ENCODE results near the gene MTMR11.
"Not testable (repeated sequence)": the region's sequence is repeated elsewhere in the genome, so short reads cannot be mapped to it uniquely, and the experiment has no call there.

The MTMR11 gene

GRCh38 chr1:149888999-149889289 lies 47.7 kb downstream of the MTMR11 start:
- peak overlapping the region; percentile 100 for H3K27ac ChIP-seq (ENCODE audit: low read length)
- no peaks in the 10 kb centered on the region for H3K36me3 ChIP-seq (ENCODE audit: control insufficient read depth in 1 of 2, insufficient read depth in 2 of 2, low read length in 2 of 2)
- peak overlapping the region; percentile 81 to 89 for H3K4me3 ChIP-seq (ENCODE audit: low read depth in 1 of 2, low read length in 2 of 2)
- H3K27me3 ChIP-seq (ENCODE audit: low read depth, low read length) = no peaks in the 10 kb centered on the region
- no peaks in the 10 kb centered on the region for H3K9me3 ChIP-seq (ENCODE audit: control insufficient read depth in 1 of 2, low read length in 2 of 2)
- peaks cover 7 to 11% of the 10 kb centered on the region in 2 donors for H3K4me1 ChIP-seq (ENCODE audit: control insufficient read depth in 1 of 2, insufficient read depth in 2 of 2, low read length in 2 of 2)

GRCh38 chr1:149888247-149888998 lies 48.3 kb downstream of the MTMR11 start:
- no peaks in the 10 kb centered on the region for H3K9me3 ChIP-seq (ENCODE audit: control insufficient read depth in 1 of 2, low read length in 2 of 2)
- H3K27ac ChIP-seq (ENCODE audit: low read length) = peak overlapping the region; percentile 100
- H3K4me1 ChIP-seq (ENCODE audit: control insufficient read depth in 1 of 2, insufficient read depth in 2 of 2, low read length in 2 of 2) = peaks cover 7 to 16% of the 10 kb centered on the region in 2 donors
- H3K27me3 ChIP-seq (ENCODE audit: low read depth, low read length) = no peaks in the 10 kb centered on the region
- H3K36me3 ChIP-seq (ENCODE audit: control insufficient read depth in 1 of 2, insufficient read depth in 2 of 2, low read length in 2 of 2) = no peaks in the 10 kb centered on the region
- peak overlapping the region; percentile 81 to 89 for H3K4me3 ChIP-seq (ENCODE audit: low read depth in 1 of 2, low read length in 2 of 2)

- no peaks in the 10 kb centered on the region for H3K27me3 ChIP-seq (ENCODE audit: low read depth, low read length)
- H3K4me1 ChIP-seq (ENCODE audit: control insufficient read depth in 1 of 2, insufficient read depth in 2 of 2, low read length in 2 of 2) = peaks cover 7 to 18% of the 10 kb centered on the region in 2 donors
- H3K36me3 ChIP-seq (ENCODE audit: control insufficient read depth in 1 of 2, insufficient read depth in 2 of 2, low read length in 2 of 2) = no peaks in the 10 kb centered on the region
- H3K27ac ChIP-seq (ENCODE audit: low read length) = peak overlapping the region; percentile 100
- peak overlapping the region; percentile 81 to 89 for H3K4me3 ChIP-seq (ENCODE audit: low read depth in 1 of 2, low read length in 2 of 2)
- no peaks in the 10 kb centered on the region for H3K9me3 ChIP-seq (ENCODE audit: control insufficient read depth in 1 of 2, low read length in 2 of 2)
These were observed 49.0 kb downstream of the MTMR11 start for GRCh38 chr1:149887456-149888246.

- peak overlapping the region; percentile 100 for H3K27ac ChIP-seq (ENCODE audit: low read length)
- peaks cover 7 to 18% of the 10 kb centered on the region in 2 donors for H3K4me1 ChIP-seq (ENCODE audit: control insufficient read depth in 1 of 2, insufficient read depth in 2 of 2, low read length in 2 of 2)
- peak overlapping the region; percentile 81 to 89 for H3K4me3 ChIP-seq (ENCODE audit: low read depth in 1 of 2, low read length in 2 of 2)
- not testable (repeated sequence) for H3K27me3 ChIP-seq (ENCODE audit: low read depth, low read length); H3K9me3 ChIP-seq (ENCODE audit: control insufficient read depth in 1 of 2, low read length in 2 of 2); H3K36me3 ChIP-seq (ENCODE audit: control insufficient read depth in 1 of 2, insufficient read depth in 2 of 2, low read length in 2 of 2)
These were observed 49.6 kb downstream of the MTMR11 start for GRCh38 chr1:149887196-149887455.

GRCh38 chr1:149886396-149887195 lies 50.1 kb downstream of the MTMR11 start:
- no peaks in the 10 kb centered on the region for H3K36me3 ChIP-seq (ENCODE audit: control insufficient read depth in 1 of 2, insufficient read depth in 2 of 2, low read length in 2 of 2)
- peak overlapping the region; percentile 100 for H3K27ac ChIP-seq (ENCODE audit: low read length)
- no peaks in the 10 kb centered on the region for H3K27me3 ChIP-seq (ENCODE audit: low read depth, low read length)
- H3K4me3 ChIP-seq (ENCODE audit: low read depth in 1 of 2, low read length in 2 of 2) = peak overlapping the region; percentile 81 to 89
- peaks cover 7 to 18% of the 10 kb centered on the region in 2 donors for H3K4me1 ChIP-seq (ENCODE audit: control insufficient read depth in 1 of 2, insufficient read depth in 2 of 2, low read length in 2 of 2)
- no peaks in the 10 kb centered on the region for H3K9me3 ChIP-seq (ENCODE audit: control insufficient read depth in 1 of 2, low read length in 2 of 2)

GRCh38 chr1:149886121-149886395 lies 50.6 kb downstream of the MTMR11 start:
- Histone ChIP-seq H3K4me1 (ENCODE audit: control insufficient read depth in 1 of 2, insufficient read depth in 2 of 2, low read length in 2 of 2) (peaks cover 7 to 18% of the 10 kb centered on the region in 2 donors), H3K4me3 (ENCODE audit: low read depth in 1 of 2, low read length in 2 of 2) (peak overlapping the region; percentile 81 to 89), H3K27ac (ENCODE audit: low read length) (peak overlapping the region; percentile 100)
- H3K27me3 ChIP-seq (ENCODE audit: low read depth, low read length); H3K36me3 ChIP-seq (ENCODE audit: control insufficient read depth in 1 of 2, insufficient read depth in 2 of 2, low read length in 2 of 2); H3K9me3 ChIP-seq (ENCODE audit: control insufficient read depth in 1 of 2, low read length in 2 of 2): not testable (repeated sequence)

- H3K9me3 ChIP-seq (ENCODE audit: control insufficient read depth in 1 of 2, low read length in 2 of 2) = no peaks in the 10 kb centered on the region
- H3K27me3 ChIP-seq (ENCODE audit: low read depth, low read length) = no peaks in the 10 kb centered on the region
- H3K4me3 ChIP-seq (ENCODE audit: low read depth in 1 of 2, low read length in 2 of 2) = peak overlapping the region; percentile 81 to 89
- peaks cover 7 to 18% of the 10 kb centered on the region in 2 donors for H3K4me1 ChIP-seq (ENCODE audit: control insufficient read depth in 1 of 2, insufficient read depth in 2 of 2, low read length in 2 of 2)
- no peaks in the 10 kb centered on the region for H3K36me3 ChIP-seq (ENCODE audit: control insufficient read depth in 1 of 2, insufficient read depth in 2 of 2, low read length in 2 of 2)
- peak overlapping the region; percentile 100 for H3K27ac ChIP-seq (ENCODE audit: low read length)
These were observed 51.1 kb downstream of the MTMR11 start for GRCh38 chr1:149885339-149886120.

GRCh38 chr1:149884433-149885338 lies 52.0 kb downstream of the MTMR11 start:
- Histone ChIP-seq H3K27me3 (ENCODE audit: low read depth, low read length) (no peaks in the 10 kb centered on the region), H3K4me3 (ENCODE audit: low read depth in 1 of 2, low read length in 2 of 2) (peak overlapping the region; percentile 81 to 89)

GRCh38 chr1:149883598-149884247 lies 53.0 kb downstream of the MTMR11 start:
- no peaks in the 10 kb centered on the region for H3K36me3 ChIP-seq (ENCODE audit: control insufficient read depth in 1 of 2, insufficient read depth in 2 of 2, low read length in 2 of 2)
- no peak overlapping the region for H3K27ac ChIP-seq (ENCODE audit: low read length)
- H3K4me1 ChIP-seq (ENCODE audit: control insufficient read depth in 1 of 2, insufficient read depth in 2 of 2, low read length in 2 of 2) = peaks cover 7 to 18% of the 10 kb centered on the region in 2 donors
- no peaks in the 10 kb centered on the region for H3K9me3 ChIP-seq (ENCODE audit: control insufficient read depth in 1 of 2, low read length in 2 of 2)
- H3K4me3 ChIP-seq (ENCODE audit: low read depth in 1 of 2, low read length in 2 of 2) = peak overlapping the region in 1 of 2 donors; percentile 81
- no peaks in the 10 kb centered on the region for H3K27me3 ChIP-seq (ENCODE audit: low read depth, low read length)

More at GRCh38 chr1:149884433-149885338, 52.0 kb downstream of the MTMR11 start:
- Histone ChIP-seq H3K4me1 (ENCODE audit: control insufficient read depth in 1 of 2, insufficient read depth in 2 of 2, low read length in 2 of 2) (peaks cover 7 to 18% of the 10 kb centered on the region in 2 donors), H3K36me3 (ENCODE audit: control insufficient read depth in 1 of 2, insufficient read depth in 2 of 2, low read length in 2 of 2) (no peaks in the 10 kb centered on the region), H3K27ac (ENCODE audit: low read length) (peak overlapping the region; percentile 100), H3K9me3 (ENCODE audit: control insufficient read depth in 1 of 2, low read length in 2 of 2) (no peaks in the 10 kb centered on the region)

GRCh38 chr1:149881876-149882275 lies 54.8 kb downstream of the MTMR11 start:
- H3K27ac ChIP-seq (ENCODE audit: low read length) = no peak overlapping the region
- no peak overlapping the region for H3K4me3 ChIP-seq (ENCODE audit: low read depth in 1 of 2, low read length in 2 of 2)
- no peaks in the 10 kb centered on the region for H3K27me3 ChIP-seq (ENCODE audit: low read depth, low read length)
- H3K36me3 ChIP-seq (ENCODE audit: control insufficient read depth in 1 of 2, insufficient read depth in 2 of 2, low read length in 2 of 2) = no peaks in the 10 kb centered on the region
- H3K4me1 ChIP-seq (ENCODE audit: control insufficient read depth in 1 of 2, insufficient read depth in 2 of 2, low read length in 2 of 2) = peaks cover 7 to 18% of the 10 kb centered on the region in 2 donors
- no peaks in the 10 kb centered on the region for H3K9me3 ChIP-seq (ENCODE audit: control insufficient read depth in 1 of 2, low read length in 2 of 2)

Measured in muscle layer of duodenum (tissue), 2 donors.